Stimulated activated CD4-positive, alpha-beta T cell treated with anti-CD3 and anti-CD28 coated beads, Interleukin-2, amount 100 ng/mL, for 48 hours (primary cell): ENCODE measurements around the gene RFPL3.
"Not testable (repeated sequence)": the region's sequence is repeated elsewhere in the genome, so short reads cannot be mapped to it uniquely, and the experiment has no call there.

Experiments used
- DNase-seq, 2 donors: peaks; one replicate each; pipeline ENCODE4 v3.0.0-alpha.2; 2020

RFPL3 gene

GRCh38 chr22:32331236-32331917, 26.3 kb upstream of the RFPL3 start:
- DNase-seq = no peak

- DNase-seq = no peak
These were observed 25.5 kb upstream of the RFPL3 start for GRCh38 chr22:32331918-32332725.

- DNase-seq = no peak
These were observed 24.4 kb upstream of the RFPL3 start for GRCh38 chr22:32333141-32333768.

GRCh38 chr22:32333769-32334659, 23.7 kb upstream of the RFPL3 start:
- DNase-seq = no peak

- no peak for DNase-seq
These were observed 22.9 kb upstream of the RFPL3 start for GRCh38 chr22:32334660-32335365.

GRCh38 chr22:32335471-32335870, 22.2 kb upstream of the RFPL3 start:
- DNase-seq = no peak

GRCh38 chr22:32336121-32336603, 21.5 kb upstream of the RFPL3 start:
- DNase-seq = no peak

- no peak for DNase-seq
These were observed 20.8 kb upstream of the RFPL3 start for GRCh38 chr22:32336771-32337424.

- DNase-seq = not testable (repeated sequence)
These were observed 20.2 kb upstream of the RFPL3 start for GRCh38 chr22:32337425-32337824.

GRCh38 chr22:32338757-32339156, 18.9 kb upstream of the RFPL3 start:
- no peak for DNase-seq

- DNase-seq = no peak
These were observed 18.3 kb upstream of the RFPL3 start for GRCh38 chr22:32339190-32340012.

- no peak for DNase-seq
These were observed 17.3 kb upstream of the RFPL3 start for GRCh38 chr22:32340411-32340810.

- no peak for DNase-seq
These were observed 16.4 kb upstream of the RFPL3 start for GRCh38 chr22:32341122-32341740.

- no peak for DNase-seq
These were observed 14.7 kb upstream of the RFPL3 start for GRCh38 chr22:32342977-32343376.

GRCh38 chr22:32343941-32344340, 13.7 kb upstream of the RFPL3 start:
- DNase-seq = no peak

- no peak for DNase-seq
These were observed 9.5 kb upstream of the RFPL3 start for GRCh38 chr22:32348031-32348611.

- DNase-seq = not testable (repeated sequence)
These were observed 5.8 kb upstream of the RFPL3 start for GRCh38 chr22:32351875-32352274.

GRCh38 chr22:32352681-32353080, 5.0 kb upstream of the RFPL3 start:
- no peak for DNase-seq

GRCh38 chr22:32353292-32353691, 4.4 kb upstream of the RFPL3 start:
- no peak for DNase-seq

- DNase-seq = no peak
These were observed 3.8 kb upstream of the RFPL3 start for GRCh38 chr22:32353840-32354239.
